Smooth muscle cell (in vitro differentiated cells): Measurements from ENCODE around the gene NEURL3. TPM values are rescaled to one million over a fixed set of nuclear protein-coding genes. Genes with fewer than 3 reads are reported as not detected.

Source experiments
- DNase-seq: peaks from one replicate; lab custom pipeline; 2025; ENCODE audit not compliant: unreplicated experiment; lab: John Stamatoyannopoulos, UW
- H2AFZ ChIP-seq: fragments of 200-600 bp; sonication (generic); 2 replicates; pipeline ENCODE4 v1.6.0; 2016; ENCODE audit warnings: antibody characterized with exemption, low read depth, mild to moderate bottlenecking
- H3F3A ChIP-seq: fragments of 200-600 bp; sonication (generic); 2 replicates; pipeline ENCODE4 v1.6.0; 2017; ENCODE audit warnings: antibody characterized with exemption, low read depth
- H3K27ac ChIP-seq: fragments of 200-600 bp; sonication (generic); 2 replicates; pipeline ENCODE4 v1.5.1; 2016; ENCODE audit warnings: low read depth, mild to moderate bottlenecking
- H3K27me3 ChIP-seq: fragments of 200-600 bp; sonication (generic); 2 replicates; pipeline ENCODE4 v1.6.1; 2016; ENCODE audit warnings: low read depth, mild to moderate bottlenecking
- H3K36me3 ChIP-seq: fragments of 200-600 bp; sonication (generic); 2 replicates; pipeline ENCODE4 v1.5.1; 2016; ENCODE audit warnings: low read depth
- H3K4me1 ChIP-seq: fragments of 200-600 bp; sonication (generic); 2 replicates; pipeline ENCODE4 v1.5.1; 2016; ENCODE audit warnings: low read depth
- H3K4me2 ChIP-seq: fragments of 200-600 bp; sonication (generic); 2 replicates; pipeline ENCODE4 v1.6.0; 2016; ENCODE audit warnings: mild to moderate bottlenecking
- H3K4me3 ChIP-seq: fragments of 200-600 bp; sonication (generic); 2 replicates; pipeline ENCODE4 v1.5.1; 2016; ENCODE audit warnings: mild to moderate bottlenecking
- H3K79me2 ChIP-seq: fragments of 200-600 bp; sonication (generic); 2 replicates; pipeline ENCODE4 v1.6.0; 2016; ENCODE audit warnings: low read depth, mild to moderate bottlenecking
- H3K9ac ChIP-seq: fragments of 200-600 bp; sonication (generic); 2 replicates; pipeline ENCODE4 v1.6.0; 2016; ENCODE audit warnings: low read depth
- H3K9me3 ChIP-seq: fragments of 200-600 bp; sonication (generic); replicated peaks from 2 replicates; pipeline ENCODE4 v1.5.1; 2016; ENCODE audit warnings: low read depth
- H4K20me1 ChIP-seq: fragments of 200-600 bp; sonication (generic); 2 replicates; pipeline ENCODE4 v1.6.0; 2016; ENCODE audit warnings: low read depth
- CTCF ChIP-seq: fragments of 200-600 bp; sonication (generic); IDR thresholded peaks from 2 replicates; pipeline ENCODE4 v1.5.1; 2017; ENCODE audit warnings: borderline replicate concordance, mild to moderate bottlenecking, antibody characterized with exemption; ENCODE audit not compliant: insufficient read depth, poor library complexity, severe bottlenecking
- WGBS: methylation state at CpG from one replicate; pipeline ENCODE4 v1.1.7; 2016; ENCODE audit warnings: low lambda C conversion rate; 5-methylcytosine and 5-hydroxymethylcytosine counted together
- polyA plus RNA-seq: library from polyadenylated mRNA; unstranded; fragments of >200 nt; fragmentation: Nextera tagmentation; extraction: Ambion mirVana; gene quantifications from 2 replicates; pipeline ENCODE4 v1.2.1, GENCODE V29; 2016
- total RNA-seq: library from RNA; depleted of rRNA; stranded (reverse); fragments of >200 nt; gene quantifications from 2 replicates; pipeline ENCODE4 v1.2.3, GENCODE V29; 2014

Gene NEURL3
- total and polyA plus RNA-seq, 2 experiments from 2014 or later = 0.21 TPM; not detected in 1

DNA sequence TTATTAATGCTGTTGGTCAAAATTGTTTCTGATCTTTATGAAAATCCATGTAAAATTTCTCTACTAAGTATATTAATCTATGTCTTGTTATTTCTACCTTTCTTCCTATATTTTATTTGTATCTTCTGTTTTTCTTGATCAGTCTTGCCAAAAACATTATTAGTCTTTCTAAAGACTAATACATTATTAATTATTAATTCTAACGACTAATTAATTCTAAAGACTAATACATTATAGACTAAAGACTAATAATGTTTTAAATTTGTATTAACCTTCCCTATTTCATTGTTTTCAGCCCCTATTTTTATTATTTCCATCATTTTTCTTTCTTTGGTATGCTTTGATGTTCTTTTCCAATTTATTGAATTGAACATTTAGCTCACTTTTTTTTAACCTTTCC, 27.7 kb downstream of the NEURL3 start:
- TF ChIP-seq CTCF = no peak
- DNase-seq = no peak
- H3K9ac ChIP-seq = no peak overlapping the region
- H3K27me3 ChIP-seq = peaks cover 4% of the 10 kb centered on the region
- H4K20me1 ChIP-seq = no peaks in the 10 kb centered on the region
- no peaks in the 10 kb centered on the region for H3F3A ChIP-seq
- no peak overlapping the region for H3K4me2 ChIP-seq
- 58% methylated on average over 1 of the region's 1 CpG for WGBS
- no peaks in the 10 kb centered on the region for H3K36me3 ChIP-seq
- no peak overlapping the region for H3K4me3 ChIP-seq
- no peaks in the 10 kb centered on the region for H3K79me2 ChIP-seq
- no peak overlapping the region for H3K27ac ChIP-seq
- H3K9me3 ChIP-seq = no peaks in the 10 kb centered on the region
- no peak overlapping the region for H2AFZ ChIP-seq
- no peaks in the 10 kb centered on the region for H3K4me1 ChIP-seq

- no peaks in the 10 kb centered on the region for H3K79me2 ChIP-seq
- no peak overlapping the region for H3K9ac ChIP-seq
- no peak for DNase-seq
- no peaks in the 10 kb centered on the region for H3K9me3 ChIP-seq
- WGBS = 89% methylated on average over 6 of the region's 6 CpGs
- H4K20me1 ChIP-seq = no peaks in the 10 kb centered on the region
- H2AFZ ChIP-seq = no peak overlapping the region
- H3K36me3 ChIP-seq = no peaks in the 10 kb centered on the region
- no peaks in the 10 kb centered on the region for H3K4me1 ChIP-seq
- no peak overlapping the region for H3K4me2 ChIP-seq
- no peak for TF ChIP-seq CTCF
- no peak overlapping the region for H3K4me3 ChIP-seq
- H3K27me3 ChIP-seq = peaks cover 8% of the 10 kb centered on the region
- no peaks in the 10 kb centered on the region for H3F3A ChIP-seq
- no peak overlapping the region for H3K27ac ChIP-seq
Measured at GRCh38 chr2:96471772-96472171, 33.4 kb downstream of the NEURL3 start.

- Histone ChIP-seq H3K27ac (no peak overlapping the region), H3K4me3 (peak overlapping the region; percentile 13), H3K36me3 (no peaks in the 10 kb centered on the region), H2AFZ (no peak overlapping the region), H3K4me1 (no peaks in the 10 kb centered on the region), H3K79me2 (no peaks in the 10 kb centered on the region), H3K9ac (no peak overlapping the region), H3K9me3 (no peaks in the 10 kb centered on the region), H3F3A (no peaks in the 10 kb centered on the region), H4K20me1 (no peaks in the 10 kb centered on the region), H3K27me3 (peaks cover 5% of the 10 kb centered on the region), H3K4me2 (peak overlapping the region; percentile 61)
- 33% methylated on average over 24 of the region's 25 CpGs for WGBS
- DNase-seq = no peak
- TF ChIP-seq CTCF = peak; percentile 48
Measured at GRCh38 chr2:96470636-96471035, 34.5 kb downstream of the NEURL3 start.

GRCh38 chr2:96470109-96470508, 35.0 kb downstream of the NEURL3 start:
- no peaks in the 10 kb centered on the region for H3F3A ChIP-seq
- H3K4me2 ChIP-seq = peak overlapping the region; percentile 61
- no peaks in the 10 kb centered on the region for H3K4me1 ChIP-seq
- no peaks in the 10 kb centered on the region for H3K36me3 ChIP-seq
- H2AFZ ChIP-seq = no peak overlapping the region
- no peak for TF ChIP-seq CTCF
- WGBS = 89% methylated on average over 8 of the region's 8 CpGs
- DNase-seq = no peak
- H4K20me1 ChIP-seq = no peaks in the 10 kb centered on the region
- peak overlapping the region; percentile 13 for H3K4me3 ChIP-seq
- H3K9ac ChIP-seq = no peak overlapping the region
- H3K27me3 ChIP-seq = peaks cover 5% of the 10 kb centered on the region
- H3K79me2 ChIP-seq = no peaks in the 10 kb centered on the region
- no peak overlapping the region for H3K27ac ChIP-seq
- no peaks in the 10 kb centered on the region for H3K9me3 ChIP-seq
